Measurements from ENCODE around the gene SLC22A1. TPM values are rescaled to one million over a fixed set of nuclear protein-coding genes. Genes with fewer than 3 reads are reported as not detected.

Gene SLC22A1
- total and polyA plus RNA-seq, 10 of the 15 experiments (the other 5 are each of a cell fraction or from before 2014, with no cell fraction given) = 0.09 to 0.28 (median 0.15) TPM; not detected in 3

DNA sequence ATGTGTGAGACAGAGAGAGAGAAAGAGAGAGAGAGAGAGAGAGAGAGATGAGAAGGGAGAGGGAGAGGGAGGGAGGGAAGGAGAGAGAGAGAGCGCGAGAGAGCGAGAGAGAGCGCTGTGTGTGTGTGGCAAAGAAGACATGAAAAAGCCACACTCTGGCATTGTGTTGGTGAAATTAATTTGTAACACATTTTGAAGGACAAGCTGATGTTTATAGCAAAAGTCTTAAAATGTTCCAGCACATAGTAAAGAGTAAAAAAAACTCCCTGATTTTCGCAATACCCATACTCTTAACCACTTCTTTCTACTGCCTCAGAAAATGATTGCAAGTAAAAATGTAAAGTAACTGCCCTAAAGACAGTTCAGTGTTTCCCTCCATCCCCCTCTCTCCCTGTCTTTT lies 56.7 kb downstream of the SLC22A1 start (continued):
- TF ChIP-seq, protein P1, sequence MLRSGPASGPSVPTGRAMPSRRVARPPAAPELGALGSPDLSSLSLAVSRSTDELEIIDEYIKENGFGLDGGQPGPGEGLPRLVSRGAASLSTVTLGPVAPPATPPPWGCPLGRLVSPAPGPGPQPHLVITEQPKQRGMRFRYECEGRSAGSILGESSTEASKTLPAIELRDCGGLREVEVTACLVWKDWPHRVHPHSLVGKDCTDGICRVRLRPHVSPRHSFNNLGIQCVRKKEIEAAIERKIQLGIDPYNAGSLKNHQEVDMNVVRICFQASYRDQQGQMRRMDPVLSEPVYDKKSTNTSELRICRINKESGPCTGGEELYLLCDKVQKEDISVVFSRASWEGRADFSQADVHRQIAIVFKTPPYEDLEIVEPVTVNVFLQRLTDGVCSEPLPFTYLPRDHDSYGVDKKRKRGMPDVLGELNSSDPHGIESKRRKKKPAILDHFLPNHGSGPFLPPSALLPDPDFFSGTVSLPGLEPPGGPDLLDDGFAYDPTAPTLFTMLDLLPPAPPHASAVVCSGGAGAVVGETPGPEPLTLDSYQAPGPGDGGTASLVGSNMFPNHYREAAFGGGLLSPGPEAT (IDR thresholded peaks at IDR 0.05; ENCODE audit: low read depth) = no peak

DNA sequence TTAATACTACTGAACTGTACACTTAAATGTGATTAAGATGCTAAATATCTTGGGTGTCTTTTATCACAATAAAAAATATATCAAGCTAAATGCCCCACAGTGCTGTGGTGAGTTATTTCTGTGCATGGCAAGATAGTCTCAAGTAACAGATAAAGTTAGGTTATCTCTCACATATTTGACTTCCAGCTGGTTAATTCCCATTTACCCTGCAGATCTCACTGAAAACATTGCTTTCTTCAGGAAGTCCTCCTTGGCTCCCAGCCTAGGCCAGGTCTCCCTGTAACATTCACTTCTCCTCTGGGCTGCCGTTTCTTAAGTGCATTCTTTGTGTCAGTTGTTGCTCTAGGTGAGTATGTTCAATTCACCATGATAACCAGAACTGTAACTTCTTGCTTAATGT lies 59.1 kb downstream of the SLC22A1 start:
- CTCF ChIA-PET = interaction anchor here (0.5 kb wide), 1 partner anchor 42 kb away, joined by 4 read pairs; no protein-coding TSS in a partner anchor
- no peak overlapping the region for H3K27ac ChIP-seq (ENCODE audit: control insufficient read depth, insufficient read depth)
- RAD21 ChIA-PET (ENCODE audit: unreplicated experiment) = no interaction called here
- DNase-seq (ENCODE audit: low read depth, low spot score) (no peak), ATAC-seq (no peak), FAIRE-seq (no peak)
- H3K4me1 ChIP-seq (ENCODE audit: control insufficient read depth, insufficient read depth, low read length) = no peaks in the 10 kb centered on the region
- no peak overlapping the region for H3K9ac ChIP-seq (ENCODE audit: control insufficient read depth, insufficient read depth, low read length)
- WGBS (ENCODE audit: insufficient coverage, insufficient replicate concordance, low lambda C conversion rate, missing lambda C conversion rate) = 0% methylated on average over 1 of the region's 1 CpG
- POLR2A ChIA-PET = no interaction called here
- H3K9me3 ChIP-seq (replicated peaks; ENCODE audit: control insufficient read depth, insufficient read depth, low read length) = no peaks in the 10 kb centered on the region
- no peaks in the 10 kb centered on the region for H3K79me2 ChIP-seq (ENCODE audit: control insufficient read depth, insufficient read depth, low read length)
- no peak overlapping the region for H2AFZ ChIP-seq (ENCODE audit: control insufficient read depth, low read depth, low read length)
- no peaks in the 10 kb centered on the region; a peak in 1 of 4 replicates for H3K27me3 ChIP-seq (replicated peaks in 1 of 2; ENCODE audit: control insufficient read depth in 2 of 2, insufficient read depth in 2 of 2, low read length in 1 of 2)
- no peaks in the 10 kb centered on the region for H4K20me1 ChIP-seq (ENCODE audit: control insufficient read depth, insufficient read depth)
- SMC1A ChIA-PET (ENCODE audit: uncharacterized antibody, unreplicated experiment) = interaction anchor here (0.9 kb wide), 1 partner anchor 41 kb away, joined by 3 read pairs; no protein-coding TSS in a partner anchor
- no peaks in the 10 kb centered on the region for H3K36me3 ChIP-seq (ENCODE audit: control insufficient read depth in 2 of 2, insufficient read depth in 2 of 2, low read length in 1 of 2)
- no TSS peak for BruUV-seq (replicated peaks)
- intact Hi-C loops (cut with micrococcal nuclease; ENCODE audit: unreplicated experiment) = no loop called here
- in situ Hi-C loops (cut with MboI) = no loop called here
- H3K4me2 ChIP-seq (ENCODE audit: control insufficient read depth, insufficient read depth) = no peak overlapping the region
- no peak overlapping the region for H3K4me3 ChIP-seq
- TF ChIP-seq, protein P2, sequence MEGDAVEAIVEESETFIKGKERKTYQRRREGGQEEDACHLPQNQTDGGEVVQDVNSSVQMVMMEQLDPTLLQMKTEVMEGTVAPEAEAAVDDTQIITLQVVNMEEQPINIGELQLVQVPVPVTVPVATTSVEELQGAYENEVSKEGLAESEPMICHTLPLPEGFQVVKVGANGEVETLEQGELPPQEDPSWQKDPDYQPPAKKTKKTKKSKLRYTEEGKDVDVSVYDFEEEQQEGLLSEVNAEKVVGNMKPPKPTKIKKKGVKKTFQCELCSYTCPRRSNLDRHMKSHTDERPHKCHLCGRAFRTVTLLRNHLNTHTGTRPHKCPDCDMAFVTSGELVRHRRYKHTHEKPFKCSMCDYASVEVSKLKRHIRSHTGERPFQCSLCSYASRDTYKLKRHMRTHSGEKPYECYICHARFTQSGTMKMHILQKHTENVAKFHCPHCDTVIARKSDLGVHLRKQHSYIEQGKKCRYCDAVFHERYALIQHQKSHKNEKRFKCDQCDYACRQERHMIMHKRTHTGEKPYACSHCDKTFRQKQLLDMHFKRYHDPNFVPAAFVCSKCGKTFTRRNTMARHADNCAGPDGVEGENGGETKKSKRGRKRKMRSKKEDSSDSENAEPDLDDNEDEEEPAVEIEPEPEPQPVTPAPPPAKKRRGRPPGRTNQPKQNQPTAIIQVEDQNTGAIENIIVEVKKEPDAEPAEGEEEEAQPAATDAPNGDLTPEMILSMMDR (IDR thresholded peaks at IDR 0.05 in 2 of 3, conservative IDR thresholded peaks at IDR 0.05 in 1 of 3; ENCODE audit: control insufficient read depth in 2 of 3, extremely low read depth in 1 of 3, insufficient read depth in 1 of 3, low read depth in 3 of 3, low read length in 3 of 3) = no peak
- TF ChIP-seq ETV6 (conservative IDR thresholded peaks at IDR 0.05 in 1 of 2, IDR thresholded peaks at IDR 0.05 in 1 of 2; ENCODE audit: borderline replicate concordance in 1 of 2, low read depth in 1 of 2) (no peak), EP300 (IDR thresholded peaks at IDR 0.05; ENCODE audit: borderline replicate concordance in 1 of 2, control insufficient read depth in 1 of 2, low read depth in 2 of 2, low read length in 2 of 2) (no peak), SMAD5 (IDR thresholded peaks at IDR 0.05; ENCODE audit: low read depth) (no peak), RAD21 (IDR thresholded peaks at IDR 0.05; ENCODE audit: insufficient read depth, low read depth, low read length) (no peak), MXI1 (IDR thresholded peaks at IDR 0.05; ENCODE audit: low read depth, low read length) (no peak)
- TF ChIP-seq, protein P3, sequence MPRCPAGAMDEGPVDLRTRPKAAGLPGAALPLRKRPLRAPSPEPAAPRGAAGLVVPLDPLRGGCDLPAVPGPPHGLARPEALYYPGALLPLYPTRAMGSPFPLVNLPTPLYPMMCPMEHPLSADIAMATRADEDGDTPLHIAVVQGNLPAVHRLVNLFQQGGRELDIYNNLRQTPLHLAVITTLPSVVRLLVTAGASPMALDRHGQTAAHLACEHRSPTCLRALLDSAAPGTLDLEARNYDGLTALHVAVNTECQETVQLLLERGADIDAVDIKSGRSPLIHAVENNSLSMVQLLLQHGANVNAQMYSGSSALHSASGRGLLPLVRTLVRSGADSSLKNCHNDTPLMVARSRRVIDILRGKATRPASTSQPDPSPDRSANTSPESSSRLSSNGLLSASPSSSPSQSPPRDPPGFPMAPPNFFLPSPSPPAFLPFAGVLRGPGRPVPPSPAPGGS (IDR thresholded peaks at IDR 0.05; ENCODE audit: borderline replicate concordance, insufficient read depth, low read depth, low read length, poor library complexity, severe bottlenecking) = no peak
- TF ChIP-seq, protein P4, sequence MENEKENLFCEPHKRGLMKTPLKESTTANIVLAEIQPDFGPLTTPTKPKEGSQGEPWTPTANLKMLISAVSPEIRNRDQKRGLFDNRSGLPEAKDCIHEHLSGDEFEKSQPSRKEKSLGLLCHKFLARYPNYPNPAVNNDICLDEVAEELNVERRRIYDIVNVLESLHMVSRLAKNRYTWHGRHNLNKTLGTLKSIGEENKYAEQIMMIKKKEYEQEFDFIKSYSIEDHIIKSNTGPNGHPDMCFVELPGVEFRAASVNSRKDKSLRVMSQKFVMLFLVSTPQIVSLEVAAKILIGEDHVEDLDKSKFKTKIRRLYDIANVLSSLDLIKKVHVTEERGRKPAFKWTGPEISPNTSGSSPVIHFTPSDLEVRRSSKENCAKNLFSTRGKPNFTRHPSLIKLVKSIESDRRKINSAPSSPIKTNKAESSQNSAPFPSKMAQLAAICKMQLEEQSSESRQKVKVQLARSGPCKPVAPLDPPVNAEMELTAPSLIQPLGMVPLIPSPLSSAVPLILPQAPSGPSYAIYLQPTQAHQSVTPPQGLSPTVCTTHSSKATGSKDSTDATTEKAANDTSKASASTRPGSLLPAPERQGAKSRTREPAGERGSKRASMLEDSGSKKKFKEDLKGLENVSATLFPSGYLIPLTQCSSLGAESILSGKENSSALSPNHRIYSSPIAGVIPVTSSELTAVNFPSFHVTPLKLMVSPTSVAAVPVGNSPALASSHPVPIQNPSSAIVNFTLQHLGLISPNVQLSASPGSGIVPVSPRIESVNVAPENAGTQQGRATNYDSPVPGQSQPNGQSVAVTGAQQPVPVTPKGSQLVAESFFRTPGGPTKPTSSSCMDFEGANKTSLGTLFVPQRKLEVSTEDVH (IDR thresholded peaks at IDR 0.05; ENCODE audit: low read depth, partially characterized antibody) = no peak

Data from GM12878 (cell line).